Measurements from ENCODE around the gene RHCE. TPM values are rescaled to one million over a fixed set of nuclear protein-coding genes. Genes with fewer than 3 reads are reported as not detected.

RHCE gene
- total and polyA plus RNA-seq, 2 of the 8 experiments (the other 6 are each of a cell fraction or from before 2014, with no cell fraction given) = 0.23 to 0.50 TPM

DNA sequence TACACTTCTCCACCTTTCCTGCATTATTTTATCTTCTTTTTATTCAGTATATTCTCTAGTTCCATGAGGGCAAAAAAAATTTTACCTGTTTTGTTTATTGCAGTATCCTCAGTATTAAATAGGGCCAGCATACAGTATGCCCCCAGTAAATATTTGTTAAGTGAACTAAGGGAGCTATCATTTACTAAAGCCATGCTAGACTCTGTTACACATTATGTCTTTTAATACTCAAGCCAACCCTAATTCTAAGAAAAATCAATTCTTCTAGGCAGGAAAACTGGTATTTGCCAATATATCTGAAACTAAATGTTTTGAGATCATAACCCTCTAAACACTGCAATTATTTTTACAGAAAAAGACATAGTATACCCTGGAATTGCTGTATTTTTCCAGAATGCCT is 64.2 kb downstream of the RHCE start:
- H2BK12ac ChIP-seq (ENCODE audit: low read depth, low read length) = no peak overlapping the region
- H3K27me3 ChIP-seq (replicated peaks in 1 of 4; ENCODE audit: control insufficient read depth in 3 of 4, extremely low read depth in 1 of 4, insufficient read depth in 3 of 4, low read length in 3 of 4) = no peaks in the 10 kb centered on the region
- H3K18ac ChIP-seq (ENCODE audit: extremely low read depth, low read length) = no peak overlapping the region
- no peak overlapping the region for H2AFZ ChIP-seq (ENCODE audit: low read length)
- no peaks in the 10 kb centered on the region for H3K9me3 ChIP-seq (ENCODE audit: insufficient read depth in 2 of 2, low read depth in 1 of 2, low read length in 1 of 2)
- H3K23me2 ChIP-seq (ENCODE audit: low read depth, low read length) = no peaks in the 10 kb centered on the region
- no peak overlapping the region for H3K23ac ChIP-seq (ENCODE audit: insufficient read length)
- no peak overlapping the region for H3K4ac ChIP-seq (replicated peaks; ENCODE audit: insufficient read length, low read depth, low read length)
- CTCF ChIA-PET (ENCODE audit: partially characterized antibody) = no interaction called here
- H3K79me2 ChIP-seq (ENCODE audit: control insufficient read depth in 1 of 2, insufficient read depth in 2 of 2, low read length in 2 of 2) = no peaks in the 10 kb centered on the region
- POLR2A ChIA-PET (ENCODE audit: partially characterized antibody) = no interaction called here
- H2AK5ac ChIP-seq (ENCODE audit: low read depth, low read length) = no peak overlapping the region
- H3K36me3 ChIP-seq (ENCODE audit: control insufficient read depth in 2 of 4, insufficient read depth in 4 of 4, low read length in 3 of 4) = peaks cover 12 to 53% (median 30%) of the 10 kb centered on the region in 4 experiments
- FAIRE-seq = no peak
- no peaks in the 10 kb centered on the region for H3K4me1 ChIP-seq (replicated peaks in 1 of 4; ENCODE audit: control insufficient read depth in 3 of 4, insufficient read depth in 4 of 4, low read length in 3 of 4)
- H4K5ac ChIP-seq (ENCODE audit: insufficient read length, low read depth, low read length) = no peak overlapping the region
- no peak overlapping the region for H4K8ac ChIP-seq (ENCODE audit: extremely low read depth, insufficient read depth, low read length)
- H3K14ac ChIP-seq (ENCODE audit: insufficient read length) = no peak overlapping the region
- H4K91ac ChIP-seq (replicated peaks; ENCODE audit: insufficient read length, low read length) = no peak overlapping the region
- H4K20me1 ChIP-seq (replicated peaks in 1 of 2; ENCODE audit: control insufficient read depth in 1 of 2, insufficient read depth in 2 of 2, low read length in 2 of 2) = peaks cover 0 to 3% of the 10 kb centered on the region in 2 experiments
- H3K9ac ChIP-seq (replicated peaks in 1 of 4; ENCODE audit: extremely low read depth in 1 of 4, low read depth in 3 of 4, low read length in 3 of 4) = no peak overlapping the region
- H3K79me1 ChIP-seq (ENCODE audit: low read depth, low read length) = no peaks in the 10 kb centered on the region
- H3K4me3 ChIP-seq (ENCODE audit: extremely low read depth in 1 of 4, insufficient read depth in 2 of 4, low read depth in 3 of 4, low read length in 4 of 4) = no peak overlapping the region
- no peak overlapping the region for H2BK20ac ChIP-seq (ENCODE audit: low read length)
- H2BK15ac ChIP-seq (ENCODE audit: low read length) = no peak overlapping the region
- H3K56ac ChIP-seq (replicated peaks; ENCODE audit: insufficient read length, low read depth, low read length) = no peak overlapping the region
- DNase-seq (ENCODE audit: low read depth in 1 of 2, low spot score in 2 of 2) = no peak
- H3K4me2 ChIP-seq (ENCODE audit: insufficient read depth in 1 of 2, low read depth in 2 of 2, low read length in 2 of 2) = no peak overlapping the region
- no peak overlapping the region for H3K27ac ChIP-seq (ENCODE audit: low read depth, low read length)
- no peak overlapping the region for H2BK5ac ChIP-seq (ENCODE audit: low read depth, low read length)
- no peak overlapping the region for H2BK120ac ChIP-seq (replicated peaks; ENCODE audit: low read depth, low read length)
- TF ChIP-seq SUZ12 (IDR thresholded peaks at IDR 0.05; ENCODE audit: low read length) = no peak
- TF ChIP-seq CEBPB (IDR thresholded peaks at IDR 0.05; ENCODE audit: low read depth, low read length) = no peak
- TF ChIP-seq SRF (IDR thresholded peaks at IDR 0.05; ENCODE audit: low read depth, low read length) = no peak
- no peak for TF ChIP-seq JUND (IDR thresholded peaks at IDR 0.05; ENCODE audit: low read length)
- no peak for TF ChIP-seq HDAC2 (IDR thresholded peaks at IDR 0.05; ENCODE audit: borderline replicate concordance in 1 of 2, low read depth in 2 of 2, low read length in 2 of 2)
- no peak for TF ChIP-seq RNF2 (IDR thresholded peaks at IDR 0.05; ENCODE audit: borderline replicate concordance, low read depth, low read length, missing control alignments, poor library complexity, severe bottlenecking)
- no peak for TF ChIP-seq CBX5 (IDR thresholded peaks at IDR 0.05; ENCODE audit: low read depth, low read length)
- TF ChIP-seq RBBP5 (IDR thresholded peaks at IDR 0.05; ENCODE audit: borderline replicate concordance, low read depth, low read length) = no peak
- TF ChIP-seq SAP30 (IDR thresholded peaks at IDR 0.05; ENCODE audit: insufficient read depth, insufficient replicate concordance, low read length) = no peak
- no peak for TF ChIP-seq TBP (IDR thresholded peaks at IDR 0.05; ENCODE audit: low read depth, low read length)

Measured in H1 (cell line).